Loucy (cell line): ENCODE measurements around the gene ITIH6.
"Not testable (repeated sequence)": the region's sequence is repeated elsewhere in the genome, so short reads cannot be mapped to it uniquely, and the experiment has no call there.

ENCODE experiments used
- H2AFZ ChIP-seq: fragments of 200-600 bp; sonication (generic); 2 replicates; pipeline ENCODE4 v1.6.0; 2016; ENCODE audit warnings: antibody characterized with exemption, mild to moderate bottlenecking, low read length, moderate library complexity
- H3F3A ChIP-seq: fragments of 200-600 bp; 2 replicates; pipeline ENCODE4 v1.6.0; 2016; ENCODE audit warnings: antibody characterized with exemption, low read depth, mild to moderate bottlenecking
- H3K27me3 ChIP-seq: fragments of 200-600 bp; sonication (generic); 2 replicates; pipeline ENCODE4 v1.6.1; 2014; ENCODE audit warnings: low read length, mild to moderate bottlenecking; ENCODE audit not compliant: insufficient read depth, poor library complexity, severe bottlenecking
- H3K36me3 ChIP-seq: fragments of 200-600 bp; sonication (generic); 2 replicates; pipeline ENCODE4 v1.6.1; 2016; ENCODE audit warnings: low read length; ENCODE audit not compliant: insufficient read depth
- H3K4me1 ChIP-seq: fragments of 200-600 bp; sonication (generic); 2 replicates; pipeline ENCODE4 v1.5.1; 2014; ENCODE audit warnings: low read length, mild to moderate bottlenecking; ENCODE audit not compliant: insufficient read depth, poor library complexity, severe bottlenecking
- H3K4me2 ChIP-seq: fragments of 200-600 bp; sonication (generic); 2 replicates; pipeline ENCODE4 v1.6.0; 2014; ENCODE audit warnings: antibody characterized with exemption, low read length, low read depth, mild to moderate bottlenecking; ENCODE audit not compliant: poor library complexity, severe bottlenecking
- H3K4me3 ChIP-seq: fragments of 200-600 bp; sonication (generic); 2 replicates; pipeline ENCODE4 v1.5.1; 2014; ENCODE audit warnings: low read length, mild to moderate bottlenecking, mixed read lengths; ENCODE audit not compliant: poor library complexity, severe bottlenecking
- H3K79me2 ChIP-seq: fragments of 200-600 bp; sonication (generic); 2 replicates; pipeline ENCODE4 v1.6.1; 2014; ENCODE audit warnings: low read length; ENCODE audit not compliant: insufficient read depth
- H3K9ac ChIP-seq: fragments of 200-600 bp; sonication (generic); 2 replicates; pipeline ENCODE4 v1.6.0; 2014; ENCODE audit warnings: mild to moderate bottlenecking, low read depth, low read length, moderate library complexity; ENCODE audit not compliant: poor library complexity, severe bottlenecking
- H3K9me2 ChIP-seq: fragments of 200-600 bp; sonication (generic); replicated peaks from 2 replicates; pipeline ENCODE4 v1.6.1; 2016; ENCODE audit warnings: low read depth, low read length, mixed read lengths
- H3K9me3 ChIP-seq: fragments of 200-600 bp; sonication (generic); 2 replicates; pipeline ENCODE4 v1.6.1; 2014; ENCODE audit warnings: mild to moderate bottlenecking, antibody characterized with exemption, low read length, low read depth; ENCODE audit not compliant: insufficient read depth
- H4K20me1 ChIP-seq: fragments of 200-600 bp; sonication (generic); 2 replicates; pipeline ENCODE4 v1.6.0; 2014; ENCODE audit warnings: antibody characterized with exemption, low read length, mild to moderate bottlenecking; ENCODE audit not compliant: insufficient read depth, poor library complexity, severe bottlenecking
- CTCF ChIP-seq: fragments of 200-600 bp; sonication (generic); conservative IDR thresholded peaks from 2 replicates; pipeline ENCODE4 v1.5.1; 2014; ENCODE audit warnings: mild to moderate bottlenecking, antibody characterized with exemption, low read length
- EZH2phosphoT487 ChIP-seq: fragments of 200-600 bp; IDR thresholded peaks from 2 replicates; pipeline ENCODE4 v1.6.1; 2018; ENCODE audit warnings: antibody characterized with exemption, mild to moderate bottlenecking, moderate library complexity, borderline replicate concordance

Gene ITIH6

GRCh38 chrX:54746928-54747327 lies 51.1 kb downstream of the ITIH6 start:
- TF ChIP-seq EZH2phosphoT487 (no peak), CTCF (no peak)
- Histone ChIP-seq H3K27me3 (no peaks in the 10 kb centered on the region), H3K4me1 (no peaks in the 10 kb centered on the region), H3K4me3 (no peak overlapping the region), H3K79me2 (no peaks in the 10 kb centered on the region), H3K36me3 (no peaks in the 10 kb centered on the region), H3K9me2 (no peaks in the 10 kb centered on the region), H2AFZ (no peak overlapping the region), H3F3A (no peaks in the 10 kb centered on the region), H3K4me2 (no peak overlapping the region), H3K9ac (no peak overlapping the region), H3K9me3 (no peaks in the 10 kb centered on the region), H4K20me1 (no peaks in the 10 kb centered on the region)

GRCh38 chrX:54745676-54746075 lies 52.4 kb downstream of the ITIH6 start:
- H3K79me2 ChIP-seq = no peaks in the 10 kb centered on the region
- H3K4me3 ChIP-seq = no peak overlapping the region
- no peaks in the 10 kb centered on the region for H3K9me2 ChIP-seq
- no peak overlapping the region for H3K9ac ChIP-seq
- TF ChIP-seq EZH2phosphoT487 = no peak
- no peak for TF ChIP-seq CTCF
- no peak overlapping the region for H2AFZ ChIP-seq
- no peaks in the 10 kb centered on the region for H3K9me3 ChIP-seq
- no peaks in the 10 kb centered on the region for H3K4me1 ChIP-seq
- no peaks in the 10 kb centered on the region for H3K27me3 ChIP-seq
- no peaks in the 10 kb centered on the region for H3K36me3 ChIP-seq
- no peaks in the 10 kb centered on the region for H3F3A ChIP-seq
- no peaks in the 10 kb centered on the region for H4K20me1 ChIP-seq
- no peak overlapping the region for H3K4me2 ChIP-seq

DNA sequence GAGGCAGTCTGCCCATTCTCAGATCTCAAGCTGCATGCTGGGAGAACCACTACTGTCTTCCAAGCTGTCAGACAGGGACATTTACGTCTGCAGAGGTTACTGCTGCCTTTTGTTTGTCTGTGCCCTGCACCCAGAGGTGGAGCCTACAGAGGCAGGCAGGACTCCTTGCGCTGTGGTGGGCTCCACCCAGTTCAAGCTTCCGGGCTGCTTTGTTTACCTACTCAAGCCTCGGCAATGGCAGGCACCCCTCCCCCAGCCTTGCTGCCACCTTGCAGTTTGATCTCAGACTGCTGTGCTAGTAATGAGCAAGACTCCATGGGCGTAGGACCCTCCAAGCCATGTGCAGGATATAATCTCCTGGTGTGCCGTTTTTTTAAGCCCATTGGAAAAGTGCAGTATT lies 59.5 kb downstream of the ITIH6 start:
- H3F3A ChIP-seq, H3K9me3 ChIP-seq, H3K9me2 ChIP-seq, H4K20me1 ChIP-seq, H3K4me3 ChIP-seq, H3K4me2 ChIP-seq, H3K4me1 ChIP-seq, H2AFZ ChIP-seq, H3K36me3 ChIP-seq, H3K79me2 ChIP-seq, H3K9ac ChIP-seq, H3K27me3 ChIP-seq: not testable (repeated sequence)

GRCh38 chrX:54736298-54736942 lies 61.6 kb downstream of the ITIH6 start:
- H3K9ac ChIP-seq, H3K36me3 ChIP-seq, H3K79me2 ChIP-seq, H3F3A ChIP-seq, H4K20me1 ChIP-seq, H2AFZ ChIP-seq, H3K4me2 ChIP-seq, H3K9me3 ChIP-seq, H3K4me3 ChIP-seq, H3K27me3 ChIP-seq, H3K9me2 ChIP-seq, H3K4me1 ChIP-seq: not testable (repeated sequence)
